Fibroblast of skin of right biceps (primary cell): Measurements from ENCODE around the gene EVC.
"Not testable (repeated sequence)": the region's sequence is repeated elsewhere in the genome, so short reads cannot be mapped to it uniquely, and the experiment has no call there.

Experiments used
- DNase-seq: peaks from one replicate; pipeline ENCODE4 v3.0.0-alpha.2; 2013

Gene EVC

GRCh38 chr4:5709207-5709575 lies 1.8 kb upstream of the EVC start:
- DNase-seq, result no peak

GRCh38 chr4:5710065-5710960 lies 688 bp upstream of the EVC start:
- DNase-seq, result peak; percentile 35

DNA sequence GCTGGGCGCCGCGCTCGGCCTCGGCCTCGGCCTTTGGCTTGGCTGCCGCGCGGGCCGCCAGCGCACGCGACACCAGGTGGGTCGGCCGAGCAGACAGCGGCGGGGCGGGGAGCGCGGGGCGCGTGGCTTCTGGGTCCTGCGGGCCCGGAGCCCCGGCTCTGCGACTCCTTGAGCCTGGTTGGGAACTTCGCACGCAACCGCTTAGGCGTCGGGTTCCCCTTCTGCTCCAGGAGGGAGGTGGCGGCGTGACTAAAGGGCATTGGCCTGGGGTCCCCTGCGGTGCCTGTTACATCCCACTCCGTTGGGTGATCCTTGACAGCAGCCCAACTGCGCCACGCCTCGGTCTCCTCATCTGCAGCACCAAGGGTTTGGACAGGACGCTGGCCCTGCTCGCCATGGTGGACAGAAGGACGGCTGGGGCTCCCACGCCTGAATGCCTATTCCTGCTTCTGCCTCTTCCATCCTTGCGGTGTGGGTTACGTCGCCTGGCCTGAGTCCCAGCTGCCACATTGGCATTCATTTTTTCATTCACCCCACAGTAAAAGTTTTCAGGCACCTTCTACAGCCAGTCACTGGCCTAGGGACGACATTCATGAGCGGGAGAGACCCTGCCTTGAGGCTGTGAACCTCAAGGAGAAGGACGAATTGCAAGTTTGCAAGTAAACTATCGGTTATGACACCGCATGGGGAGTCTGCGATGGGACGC lies 631 bp downstream of the EVC start:
- peak; percentile 57 for DNase-seq

DNA sequence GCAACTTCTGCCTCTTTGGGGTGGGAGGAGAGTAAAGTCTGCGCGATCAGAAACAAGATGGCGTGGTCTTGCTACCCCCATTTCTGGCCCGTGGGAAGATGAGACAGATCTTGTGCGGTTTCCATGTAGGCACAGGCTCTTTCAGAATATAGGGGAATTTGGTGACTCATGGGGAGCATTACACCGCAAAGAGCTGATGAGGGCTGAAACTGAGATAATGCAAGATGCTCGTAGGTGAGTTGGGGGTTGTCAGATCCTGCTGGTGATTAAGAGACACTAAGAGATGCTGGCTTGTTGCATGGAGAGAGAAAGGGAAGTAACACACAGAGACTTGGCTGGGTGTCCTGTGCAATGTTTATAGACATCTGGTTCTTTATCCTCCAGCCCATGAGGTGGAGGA lies 1.5 kb downstream of the EVC start:
- DNase-seq, result peak; percentile 85

DNA sequence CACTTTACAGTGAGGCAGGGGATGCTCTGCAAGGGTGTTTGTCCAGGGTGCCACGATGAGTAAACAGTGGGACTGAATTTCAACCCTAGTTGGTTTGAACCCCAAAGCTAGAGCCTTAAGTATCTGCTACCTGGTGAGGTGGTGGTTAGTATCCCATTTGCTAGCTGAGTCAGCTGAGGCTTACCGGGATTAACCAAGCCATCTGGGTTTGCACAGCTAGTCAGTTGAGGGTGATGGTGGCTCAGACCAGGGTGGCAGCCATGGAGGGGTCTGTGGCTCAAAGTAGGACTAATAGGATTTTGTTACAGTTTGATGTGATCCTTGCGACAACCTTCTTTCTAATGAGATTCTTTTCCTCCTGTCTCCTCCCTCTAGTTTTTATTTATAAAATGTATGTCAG lies 1.9 kb downstream of the EVC start:
- no peak for DNase-seq

DNA sequence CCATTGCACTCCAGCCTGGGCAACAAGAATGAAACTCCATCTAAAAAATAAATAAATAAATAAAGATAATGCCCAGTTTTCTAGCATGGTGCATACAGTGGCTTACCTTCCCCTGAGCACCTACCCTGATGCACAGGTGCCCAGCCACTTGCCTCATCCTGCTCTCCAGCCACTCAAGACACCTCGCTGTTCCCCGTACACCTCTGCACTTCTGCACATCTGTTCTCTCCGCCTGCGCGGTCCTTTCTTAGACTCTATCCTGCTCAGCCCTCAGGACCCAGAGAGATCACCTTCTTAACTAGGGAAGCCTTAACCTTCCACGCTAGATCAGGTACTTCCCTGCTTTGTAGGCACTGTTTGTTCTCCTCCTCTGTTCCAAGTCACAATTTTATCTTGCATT lies 2.9 kb downstream of the EVC start:
- DNase-seq, result no peak

GRCh38 chr4:5715357-5715756 lies 4.4 kb downstream of the EVC start:
- DNase-seq, result no peak

- no peak for DNase-seq
These were observed 5.4 kb downstream of the EVC start for GRCh38 chr4:5716391-5716790.

DNA sequence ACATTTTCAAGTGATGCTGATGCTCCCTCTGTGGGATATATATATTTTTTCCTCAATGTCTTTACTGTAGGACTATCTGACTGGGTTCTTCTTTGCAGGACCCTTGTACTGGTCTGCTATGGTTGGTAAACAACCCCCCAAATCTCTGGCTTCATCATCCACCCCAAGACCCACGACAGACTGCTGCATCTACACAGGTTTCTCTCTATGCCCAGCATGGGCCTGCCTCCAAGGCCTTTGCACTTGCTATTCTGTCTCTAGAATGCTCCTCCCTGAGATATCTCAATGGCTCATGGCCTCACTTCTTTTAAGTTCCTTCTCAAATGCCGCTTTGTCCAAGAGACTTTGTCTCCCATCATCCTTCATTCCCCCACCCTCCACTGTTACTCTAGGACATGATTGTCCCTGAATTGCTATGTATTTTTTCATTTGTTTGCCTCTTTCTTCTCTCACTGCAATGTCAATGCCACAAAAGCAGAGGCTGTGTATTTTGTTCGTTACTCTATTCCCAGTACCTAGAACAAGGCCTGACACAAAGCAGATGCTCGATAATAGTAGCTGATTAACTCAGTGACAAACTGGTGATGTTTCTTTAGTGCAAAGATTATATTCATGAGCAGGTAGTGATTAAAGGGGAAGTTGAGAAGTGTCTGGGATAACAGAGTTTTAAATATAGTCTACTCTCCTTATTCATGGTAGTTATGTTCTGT lies 6.6 kb downstream of the EVC start:
- DNase-seq, result no peak

- DNase-seq, result no peak
These were observed 7.4 kb downstream of the EVC start for GRCh38 chr4:5718411-5718810.

DNA sequence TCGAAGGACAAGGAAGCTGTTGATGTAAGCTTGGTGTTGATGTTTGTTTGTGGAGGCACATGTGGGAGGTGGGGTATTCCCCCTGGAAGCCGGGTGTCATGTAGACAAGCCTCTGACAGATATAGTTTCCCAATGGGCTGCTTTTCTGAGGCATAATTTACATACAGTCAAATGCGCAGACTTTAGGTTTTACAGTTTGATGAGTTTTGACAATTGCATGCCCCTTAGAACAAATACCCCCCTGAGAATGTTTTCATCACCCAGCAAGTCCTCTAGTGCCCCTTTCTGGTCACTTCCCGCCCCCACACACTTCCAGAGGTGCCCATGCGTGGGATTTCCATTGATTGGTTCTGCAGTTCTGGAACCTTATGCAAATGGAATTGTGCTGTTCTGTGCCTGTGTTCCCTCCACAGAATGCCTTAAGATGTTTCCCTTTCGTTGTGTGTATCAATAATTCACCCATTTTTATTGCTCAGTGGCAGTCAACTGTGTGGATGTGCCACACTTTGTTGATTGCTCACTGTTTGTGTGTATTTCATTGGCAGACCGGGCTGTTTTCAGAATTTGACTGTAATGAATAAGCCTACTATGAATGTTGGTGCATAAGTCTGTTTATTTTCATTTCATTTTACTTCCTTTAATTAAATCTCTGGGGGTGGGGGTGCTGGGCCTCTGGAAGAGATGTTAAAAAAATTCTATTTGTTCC lies 8.5 kb downstream of the EVC start:
- no peak for DNase-seq

GRCh38 chr4:5720157-5720850 lies 9.3 kb downstream of the EVC start:
- DNase-seq, result no peak

DNA sequence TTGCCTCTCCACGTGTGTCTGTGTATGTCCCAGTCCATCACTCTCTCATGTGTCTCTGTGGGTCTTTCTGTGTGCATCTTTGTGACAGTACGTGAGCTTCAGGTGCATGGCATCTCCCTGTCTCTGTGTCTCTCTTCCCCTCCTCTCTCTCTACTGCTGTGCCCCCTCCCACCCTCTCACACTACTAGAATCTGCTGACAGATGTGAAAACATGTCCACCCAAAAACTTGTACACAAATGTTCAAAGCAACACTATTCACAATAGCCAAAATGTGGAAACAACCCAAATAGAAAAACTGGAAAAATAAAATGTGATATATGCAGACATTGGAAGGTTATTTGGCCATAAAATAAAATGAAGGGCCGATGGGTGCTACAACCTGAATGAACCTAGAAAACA lies 10.0 kb downstream of the EVC start:
- no peak for DNase-seq

- no peak for DNase-seq
These were observed 10.9 kb downstream of the EVC start for GRCh38 chr4:5721923-5722322.

- DNase-seq, result no peak
These were observed 11.3 kb downstream of the EVC start for GRCh38 chr4:5722328-5722727.

DNA sequence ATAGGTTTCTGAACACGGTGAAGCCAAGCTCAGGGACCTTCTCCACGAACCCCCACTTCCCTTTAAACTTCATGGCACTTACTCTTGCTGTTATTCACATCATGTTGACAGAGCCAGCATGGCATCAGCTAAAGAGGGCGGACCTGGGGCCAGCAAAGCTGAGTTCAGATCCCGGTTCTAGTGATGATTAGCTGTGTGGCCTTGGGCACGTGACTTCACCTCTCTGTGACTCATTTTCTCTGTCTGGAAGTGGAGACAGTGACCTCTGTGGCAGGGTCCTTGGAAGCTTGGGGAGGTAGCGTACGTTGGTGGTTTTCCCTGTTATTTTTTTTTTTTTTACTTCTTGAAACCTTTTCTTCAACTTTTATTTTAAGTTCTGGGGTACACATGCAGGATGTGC lies 13.4 kb downstream of the EVC start:
- no peak for DNase-seq

DNA sequence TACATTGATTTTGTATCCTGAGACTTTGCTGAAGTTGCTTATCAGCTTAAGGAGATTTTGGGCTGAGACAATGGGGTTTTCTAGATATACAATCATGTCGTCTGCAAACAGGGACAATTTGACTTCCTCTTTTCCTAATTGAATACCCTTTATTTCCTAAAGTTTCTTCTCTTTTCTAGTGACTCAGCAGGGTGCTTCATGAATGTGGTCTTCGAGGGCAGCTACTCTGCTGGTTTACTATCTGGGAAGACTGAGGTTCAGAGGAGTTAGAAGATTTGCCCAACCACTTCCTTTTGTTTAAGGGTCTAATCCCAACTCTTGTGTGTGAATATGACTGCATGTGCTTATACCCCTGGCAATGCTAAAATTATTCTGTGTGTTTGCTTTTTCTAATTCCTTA lies 17.4 kb downstream of the EVC start:
- DNase-seq, result not testable (repeated sequence)

DNA sequence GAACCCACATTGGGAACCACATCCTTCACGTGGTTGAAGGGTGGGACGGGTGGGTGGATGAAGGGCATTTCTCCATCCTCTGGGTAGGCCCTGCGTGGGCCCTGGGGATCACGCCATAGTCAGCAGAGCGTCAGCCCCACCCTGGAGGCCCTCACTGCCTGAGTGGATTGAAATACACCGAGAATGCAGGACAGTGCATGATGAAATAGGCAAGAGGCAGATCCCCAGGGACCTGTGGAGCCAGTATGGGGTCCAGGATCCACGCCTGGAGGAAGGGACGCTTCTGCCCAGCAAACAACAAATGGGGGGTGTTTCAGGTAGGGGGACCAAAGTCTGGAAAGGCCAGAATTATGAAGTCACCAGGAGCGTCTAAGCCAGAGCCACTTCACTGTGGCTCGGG lies 19.4 kb downstream of the EVC start:
- DNase-seq, result no peak

DNA sequence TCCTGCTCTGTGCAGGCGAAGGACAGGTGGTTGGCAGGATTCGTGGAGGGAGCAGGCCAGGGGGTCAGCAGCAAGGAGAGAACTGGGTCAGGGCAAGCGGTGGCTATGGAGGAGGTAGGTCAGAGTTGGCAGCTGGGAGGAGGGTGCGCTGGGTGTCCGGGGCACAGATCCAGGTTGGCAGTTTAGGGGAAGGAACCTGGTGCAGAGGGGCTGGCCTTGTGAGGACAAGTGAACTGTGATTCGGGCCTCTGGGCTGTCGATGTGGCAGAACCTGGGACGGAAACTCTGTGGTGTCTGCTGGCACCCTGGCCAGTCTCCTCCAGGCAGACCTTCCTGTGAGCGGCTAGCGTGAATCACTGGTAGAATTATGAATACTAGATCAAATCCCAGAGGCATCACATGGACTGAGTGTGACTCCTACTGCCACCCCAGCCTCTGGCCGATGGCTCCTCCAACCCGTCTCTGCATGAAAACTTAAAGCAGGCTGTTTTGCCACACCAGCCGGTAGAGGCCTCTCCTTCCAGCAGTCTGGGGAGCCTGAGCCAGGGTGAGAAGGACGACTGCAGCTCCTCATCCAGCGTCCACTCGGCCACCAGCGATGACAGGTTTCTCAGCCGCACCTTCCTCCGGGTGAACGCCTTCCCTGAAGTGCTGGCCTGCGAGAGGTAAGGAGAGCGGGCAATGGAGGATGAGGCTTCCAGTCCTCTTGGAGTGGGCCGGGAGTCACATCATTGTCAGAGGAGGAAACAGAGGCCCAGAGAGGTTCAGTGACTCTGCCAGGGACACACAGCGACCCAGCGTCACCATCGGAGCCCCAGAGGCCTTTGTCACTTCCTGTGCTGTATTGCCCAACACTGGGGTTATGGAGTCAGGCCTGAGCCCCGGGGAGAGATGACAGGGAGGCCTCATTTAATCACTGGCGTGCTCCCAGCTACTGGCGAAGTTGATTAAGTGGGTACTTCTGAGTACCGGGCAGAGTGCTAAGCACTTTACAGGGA lies 20.3 kb downstream of the EVC start:
- no peak for DNase-seq

- no peak for DNase-seq
These were observed 21.2 kb downstream of the EVC start for GRCh38 chr4:5732158-5732557.

- DNase-seq, result no peak
These were observed 23.9 kb downstream of the EVC start for GRCh38 chr4:5734853-5735252.
